Ramos (cell line): ENCODE results near the gene WNT8A.

Experiments used
- in situ Hi-C: fragments of 300-500 bp; cut with MboI; formaldehyde crosslinking; loops from one replicate; pipeline ENCODE4 v1.14.3; 2022; ENCODE audit warnings: low sequenced_read_pairs; ENCODE audit not compliant: unreplicated experiment

The WNT8A gene

DNA sequence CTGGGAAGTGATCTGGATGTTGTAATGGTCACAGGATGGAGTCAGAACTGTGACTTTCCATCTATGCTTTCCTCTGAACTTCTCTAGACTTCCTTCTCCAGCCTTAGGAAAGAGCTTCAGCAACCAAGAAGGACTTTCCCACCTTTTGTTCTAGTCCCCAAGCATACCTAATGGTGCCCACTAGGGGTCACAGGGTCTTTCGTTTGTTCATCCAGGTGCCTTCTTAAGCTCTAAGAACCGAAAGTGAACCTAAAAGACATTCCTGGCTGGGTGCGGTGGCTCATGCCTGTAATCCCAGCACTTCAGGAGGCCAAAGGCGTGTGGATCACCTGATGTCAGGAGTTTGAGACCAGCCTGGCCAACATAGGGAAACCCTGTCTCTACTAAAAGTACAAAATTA lies 1.8 kb upstream of the WNT8A start:
- in situ Hi-C loops, result no loop called here

DNA sequence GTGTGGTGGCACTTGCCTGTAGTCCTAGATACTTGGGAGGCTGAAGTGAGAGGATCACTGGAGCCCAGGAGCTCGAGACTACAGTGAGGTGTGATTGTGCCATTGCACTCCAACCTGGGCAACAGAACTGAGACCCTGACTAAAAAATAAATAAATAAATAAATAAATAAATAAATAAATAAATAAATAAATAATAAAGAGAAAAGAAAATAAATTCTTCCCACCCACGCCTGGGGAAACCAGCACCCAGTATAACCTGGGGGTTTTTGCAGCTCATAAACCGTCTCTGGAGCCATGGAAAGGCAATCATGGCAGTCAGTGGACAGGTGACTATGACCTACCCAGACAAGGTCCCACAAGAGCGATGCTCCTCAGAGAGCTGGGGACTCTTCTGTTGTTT lies 7.9 kb downstream of the WNT8A start:
- in situ Hi-C loops, result no loop called here

DNA sequence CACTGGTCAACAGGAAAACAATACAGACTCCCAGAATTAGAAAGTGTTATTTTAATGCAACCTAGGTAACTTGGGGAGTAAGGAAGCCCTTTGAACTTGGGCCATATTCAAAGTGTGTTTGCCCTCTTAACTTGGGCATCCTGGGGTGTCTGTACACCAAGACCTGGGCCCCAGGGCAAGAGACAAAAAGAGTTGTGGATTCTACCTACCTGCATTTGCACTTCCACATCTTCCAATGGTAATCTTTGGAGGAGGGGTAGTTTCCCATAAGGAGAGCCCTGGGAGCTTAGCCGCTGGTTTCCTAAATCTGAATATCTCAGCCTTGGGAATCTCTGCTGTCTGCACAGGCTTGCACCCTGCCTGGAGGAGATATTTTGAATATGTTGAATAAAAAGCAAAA lies 8.5 kb downstream of the WNT8A start:
- in situ Hi-C loops, result no loop called here

DNA sequence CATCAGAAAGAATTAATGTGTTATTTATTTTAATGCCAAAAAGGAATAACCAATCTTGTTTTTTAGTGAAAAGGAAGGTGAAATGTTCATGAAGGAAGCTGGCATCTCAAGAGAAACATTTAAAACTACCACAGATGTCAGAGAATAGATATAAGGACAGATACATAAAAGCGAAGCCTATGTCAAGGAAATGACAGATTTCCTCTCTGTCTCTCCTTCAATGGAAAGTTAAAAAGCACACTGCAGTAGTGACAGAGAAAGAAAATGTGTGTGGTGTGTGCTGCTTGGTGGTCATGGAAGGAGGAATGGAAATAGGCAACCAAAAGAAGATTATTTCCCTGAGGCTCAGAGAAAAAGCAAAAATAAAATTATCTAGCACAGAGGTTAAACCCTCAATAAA lies 9.2 kb downstream of the WNT8A start:
- in situ Hi-C loops, result no loop called here

DNA sequence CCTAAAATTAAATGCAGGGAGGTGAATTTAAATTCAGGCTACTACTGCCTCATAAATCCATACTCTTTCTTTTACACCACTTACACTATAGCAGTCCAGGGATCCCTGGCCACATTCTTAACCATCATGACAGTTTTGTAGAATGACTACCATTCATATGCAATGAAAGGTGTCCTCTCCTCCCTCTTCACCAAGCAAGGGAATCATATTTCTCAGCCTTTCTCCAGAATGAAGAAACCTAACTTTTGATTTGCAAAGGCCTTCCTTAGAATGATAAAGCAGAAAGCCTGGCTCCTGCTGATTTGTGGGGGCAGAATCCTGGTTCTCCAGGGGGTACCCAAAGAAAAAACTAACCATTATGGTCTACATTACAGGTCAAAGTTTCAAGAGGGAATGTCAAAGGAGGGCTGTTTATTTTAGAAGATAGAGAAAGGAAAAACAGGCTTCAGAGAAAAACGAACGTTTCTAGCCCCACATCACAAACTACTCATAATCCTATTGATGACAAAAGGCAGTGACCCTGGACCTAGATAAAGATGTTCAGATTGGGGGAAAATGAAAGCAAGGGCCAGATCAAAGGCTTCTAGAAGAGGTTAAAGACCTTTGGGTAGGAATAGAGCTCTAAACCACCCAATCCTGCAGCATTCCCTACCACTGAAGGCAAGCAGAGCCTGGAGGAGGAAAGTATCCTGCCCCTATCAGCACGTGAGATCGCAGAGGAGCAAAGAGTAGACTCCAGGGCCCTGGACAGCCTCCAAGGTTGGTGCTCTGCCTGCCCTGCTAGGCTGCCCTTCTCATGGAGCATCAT lies 11.5 kb downstream of the WNT8A start:
- in situ Hi-C loops, result no loop called here

DNA sequence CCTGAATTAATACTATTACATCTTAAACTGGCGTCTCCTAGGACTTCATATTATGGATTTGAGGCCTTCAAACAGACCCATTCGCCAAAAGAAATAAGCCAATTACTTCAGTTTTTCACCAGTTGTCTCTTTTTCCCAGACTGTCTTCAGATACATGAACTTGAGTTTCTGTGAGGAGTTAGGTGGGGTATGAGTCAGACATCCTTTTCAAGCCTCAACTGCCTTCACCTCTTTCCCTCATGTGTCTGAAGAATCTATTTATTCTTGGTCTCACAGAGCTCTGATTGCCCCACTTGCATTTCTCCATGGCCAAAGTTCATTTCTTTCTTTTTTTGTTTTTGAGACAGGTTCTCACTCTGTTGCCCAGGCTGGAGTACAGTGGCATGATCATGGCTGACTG lies 12.5 kb downstream of the WNT8A start:
- in situ Hi-C loops, result no loop called here

DNA sequence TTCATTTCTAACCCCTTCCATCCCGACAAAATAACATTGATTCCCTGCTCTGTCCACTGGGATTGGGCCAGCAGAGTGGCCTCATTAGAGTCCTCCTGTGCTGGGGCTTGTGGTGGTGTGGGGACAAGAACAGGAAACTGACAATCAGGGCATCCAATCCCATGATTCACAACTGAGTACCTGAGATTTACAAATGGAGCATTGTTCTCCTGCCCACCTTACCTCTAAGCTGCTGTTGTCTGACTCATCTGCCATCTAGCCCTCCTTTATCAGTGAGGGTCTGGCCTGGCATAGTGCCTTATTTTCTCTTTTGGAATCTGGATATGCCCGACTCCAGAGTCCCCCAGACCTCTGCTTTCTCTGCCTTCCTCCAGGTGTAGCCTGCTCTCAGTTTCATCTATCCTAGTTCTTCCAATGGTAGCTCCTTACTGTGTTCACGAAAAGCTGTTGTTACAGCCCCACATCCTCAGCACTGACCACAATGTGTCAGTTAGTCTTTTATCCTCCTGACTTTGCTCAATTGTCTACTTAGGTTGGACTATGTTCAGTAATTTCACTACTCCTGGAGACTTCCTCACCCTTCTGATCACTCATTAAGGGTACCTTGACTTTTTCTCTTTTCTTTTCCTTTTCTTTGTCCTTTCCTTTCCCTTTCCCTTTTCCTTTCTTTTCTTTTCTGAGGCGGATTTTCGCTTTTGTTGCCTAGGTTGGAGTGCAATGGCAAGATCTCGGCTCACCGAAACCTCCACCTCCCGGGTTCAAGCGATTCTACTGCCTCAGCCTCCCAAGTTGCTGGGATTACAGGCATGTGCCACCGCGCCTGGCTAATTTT lies 13.4 kb downstream of the WNT8A start:
- in situ Hi-C loops, result no loop called here

DNA sequence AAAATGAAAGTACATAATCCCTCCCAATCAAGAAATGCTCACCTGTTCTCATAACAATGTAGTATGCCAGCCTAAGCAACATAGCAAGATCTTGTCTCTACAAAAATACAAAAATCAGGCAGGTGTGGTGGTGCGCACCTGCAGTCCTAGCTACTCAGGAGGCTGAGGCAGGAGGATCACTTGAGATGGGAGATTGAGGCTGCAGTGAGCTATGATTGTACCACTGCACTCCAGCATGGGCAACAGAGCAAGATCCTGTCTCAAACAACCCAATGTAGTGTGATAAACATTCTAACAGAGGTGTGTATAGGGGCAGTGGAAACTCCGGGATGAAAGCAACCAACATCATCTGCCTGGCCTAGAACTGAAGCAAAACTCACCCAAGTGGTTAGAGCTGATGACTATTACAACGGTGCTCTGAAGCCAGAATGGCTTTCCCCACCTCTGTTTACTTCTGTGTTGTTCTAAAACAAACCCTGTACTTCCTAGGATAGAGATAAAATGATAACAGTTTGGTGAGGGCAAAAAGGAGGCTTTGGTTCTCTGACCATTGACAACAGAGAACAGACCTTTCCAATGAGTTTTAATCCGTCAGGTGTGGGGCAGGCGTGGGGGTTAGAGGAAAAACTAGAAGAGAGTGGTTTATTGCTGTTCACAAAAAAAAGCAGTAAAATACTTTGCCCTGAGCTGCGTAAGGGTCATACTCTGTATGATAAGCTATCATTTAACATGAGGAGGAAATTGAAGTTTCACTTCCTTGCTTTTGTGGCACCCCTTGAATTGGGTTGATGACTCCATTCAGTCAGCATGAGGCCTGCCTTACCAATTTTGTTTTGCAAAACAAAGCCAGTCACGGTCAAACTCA lies 18.9 kb downstream of the WNT8A start:
- in situ Hi-C loops, result no loop called here

DNA sequence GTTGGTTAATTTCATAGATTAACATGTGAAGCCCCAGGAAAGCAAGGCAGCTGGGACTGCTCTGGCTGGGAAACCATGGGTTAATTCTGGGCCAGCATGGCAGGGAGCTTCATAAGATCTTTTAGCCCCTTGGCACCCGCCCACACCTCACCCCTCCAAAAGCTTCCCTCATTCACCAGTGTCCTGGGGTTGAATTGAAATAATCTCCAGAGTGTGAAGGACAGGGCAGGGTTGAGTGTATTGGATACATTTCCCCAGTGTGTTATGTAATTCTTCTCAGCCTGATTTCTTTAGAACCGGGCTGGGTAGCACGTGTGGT lies 19.4 kb downstream of the WNT8A start:
- in situ Hi-C loops, result no loop called here

DNA sequence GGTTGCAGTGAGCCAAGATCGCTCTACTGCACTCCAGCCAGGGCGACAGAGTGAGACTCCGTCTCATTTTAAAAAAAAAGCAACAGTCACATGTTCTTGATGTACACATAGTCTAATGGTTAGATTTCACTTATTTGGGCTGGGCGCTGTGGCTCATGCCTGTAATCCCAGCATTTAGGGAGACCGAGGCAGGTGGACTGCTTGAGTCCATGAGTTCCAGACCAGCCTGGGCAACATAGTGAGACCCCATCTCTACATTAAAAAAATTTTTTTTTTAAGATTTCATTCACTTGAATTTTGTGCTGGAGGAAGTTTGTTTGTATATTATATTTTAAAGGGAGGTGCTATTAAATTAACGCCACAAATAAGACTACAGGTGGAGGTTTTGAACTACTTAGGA lies 21.9 kb downstream of the WNT8A start:
- in situ Hi-C loops, result no loop called here

DNA sequence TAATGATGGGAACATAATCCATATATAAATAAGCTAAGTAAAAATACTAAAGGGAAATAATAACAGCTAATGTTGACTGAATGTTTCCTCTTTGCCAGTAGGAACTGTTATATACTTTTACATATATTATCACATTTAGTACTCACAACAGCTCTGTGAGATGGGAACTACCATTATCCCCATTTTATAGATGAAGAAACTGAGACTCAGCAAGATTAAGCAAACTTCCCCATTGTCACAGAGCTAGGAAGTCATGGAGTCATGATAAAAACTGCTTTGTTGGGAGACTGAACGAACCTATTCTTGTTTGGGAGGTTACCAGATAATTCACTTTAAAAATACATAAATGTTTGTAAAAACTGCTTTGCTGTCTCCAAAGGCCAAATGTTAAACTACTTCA lies 23.4 kb downstream of the WNT8A start:
- in situ Hi-C loops, result no loop called here

DNA sequence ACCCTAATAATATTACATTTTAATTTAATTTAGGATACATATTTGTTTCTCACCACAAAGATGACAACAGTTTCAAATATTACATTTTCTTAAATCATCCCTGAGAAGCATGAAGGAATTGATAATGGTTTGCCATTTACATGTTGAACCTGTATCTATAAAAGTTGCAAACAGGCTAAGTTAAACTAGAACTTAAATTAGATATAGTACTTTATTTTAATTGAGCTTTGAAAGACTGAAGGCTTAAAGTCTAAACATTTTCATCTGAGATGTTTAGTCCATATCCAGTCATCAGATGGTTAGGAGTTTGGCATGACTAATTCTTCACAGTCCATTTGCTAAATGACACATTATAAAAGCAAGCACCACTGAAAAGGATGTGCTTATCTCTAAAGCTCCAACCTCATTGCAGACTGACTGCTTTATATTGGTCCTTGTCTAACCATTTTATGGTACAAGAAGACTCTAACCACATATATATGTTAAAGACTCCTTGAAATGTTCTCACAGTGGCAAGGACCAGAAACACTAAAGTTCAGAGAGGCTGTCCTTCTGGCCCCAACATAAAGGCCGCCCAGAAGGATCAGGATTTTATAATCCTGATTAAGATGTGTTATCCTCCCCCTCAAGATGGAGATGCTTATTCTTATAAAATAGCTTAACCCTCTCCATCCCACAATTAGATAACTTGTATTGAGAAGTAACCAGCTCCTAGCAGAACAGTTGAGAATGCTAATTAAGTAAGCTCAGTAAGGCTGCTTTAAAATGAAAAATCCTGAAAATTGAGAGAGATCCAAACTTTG lies 25.8 kb downstream of the WNT8A start:
- in situ Hi-C loops, result no loop called here

DNA sequence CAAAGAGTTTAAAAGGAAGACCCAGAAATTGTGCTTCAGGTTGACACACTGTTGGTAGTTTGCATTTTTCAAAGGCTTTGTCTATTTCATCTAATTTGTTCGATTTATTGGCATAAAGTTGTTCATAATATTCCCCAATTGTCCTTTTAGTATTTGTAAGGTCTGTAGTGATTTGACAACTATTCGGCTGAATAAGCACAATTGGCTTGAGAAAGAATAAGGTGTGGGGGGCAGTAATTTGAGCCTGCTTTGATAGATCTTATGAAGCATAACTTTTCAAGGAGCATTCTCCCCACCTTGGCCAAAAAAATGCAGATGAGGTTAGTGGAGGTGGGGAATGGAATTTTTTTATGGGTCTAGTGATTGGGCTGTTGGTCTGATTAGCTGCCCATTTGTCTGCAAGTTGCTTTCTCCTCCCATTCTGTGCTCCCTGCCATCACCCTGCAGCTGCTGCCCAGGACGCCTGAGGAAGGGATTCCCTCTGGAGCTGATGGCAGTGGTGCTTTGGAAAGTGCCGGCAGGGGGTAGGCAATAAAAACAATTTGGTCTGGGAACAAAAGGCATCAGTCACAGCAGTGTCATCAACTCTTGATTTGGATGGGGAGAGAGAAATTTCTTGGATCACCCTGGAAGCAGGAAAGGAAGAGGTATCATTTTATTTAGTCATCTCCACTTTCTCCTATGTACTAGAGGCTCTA lies 26.6 kb downstream of the WNT8A start:
- in situ Hi-C loops, result no loop called here

DNA sequence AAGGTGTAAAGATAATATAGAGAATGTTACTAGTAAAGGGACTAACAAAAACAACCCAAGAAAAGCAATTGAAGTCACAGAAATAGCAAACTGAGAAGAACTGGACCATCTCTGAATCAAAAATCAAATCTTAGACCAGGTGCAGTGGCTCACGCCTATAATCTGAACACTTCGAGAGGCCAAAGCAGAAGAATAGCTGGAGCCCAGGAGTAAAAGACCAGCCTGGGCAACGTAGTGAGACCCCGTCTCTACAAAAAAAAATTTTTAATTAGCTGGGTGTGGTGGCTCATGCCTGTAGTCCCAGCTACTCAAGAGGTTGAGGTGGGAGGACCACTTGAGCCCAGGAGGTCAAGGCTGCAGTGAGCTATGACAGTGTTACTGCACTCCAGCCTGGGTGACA lies 27.3 kb downstream of the WNT8A start:
- in situ Hi-C loops, result no loop called here

DNA sequence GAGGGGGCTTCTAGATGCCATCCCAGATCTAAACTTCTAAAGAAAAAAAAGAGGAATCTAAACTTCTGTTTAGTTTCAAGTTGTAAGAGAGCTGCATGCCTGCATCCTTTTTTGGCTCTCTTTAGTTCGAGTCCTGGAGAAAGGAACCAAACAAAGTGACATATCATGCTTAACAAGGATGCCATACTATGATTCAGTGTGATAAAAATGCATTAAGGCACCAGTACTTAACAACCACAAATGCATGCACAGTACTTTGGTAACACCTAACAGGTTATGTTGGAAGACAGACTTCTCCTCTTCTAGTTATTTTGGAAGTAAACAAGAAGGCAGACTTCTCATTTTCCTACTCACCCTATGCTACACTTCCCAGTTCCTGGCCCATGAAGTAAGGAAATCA lies 28.1 kb downstream of the WNT8A start:
- in situ Hi-C loops, result no loop called here

DNA sequence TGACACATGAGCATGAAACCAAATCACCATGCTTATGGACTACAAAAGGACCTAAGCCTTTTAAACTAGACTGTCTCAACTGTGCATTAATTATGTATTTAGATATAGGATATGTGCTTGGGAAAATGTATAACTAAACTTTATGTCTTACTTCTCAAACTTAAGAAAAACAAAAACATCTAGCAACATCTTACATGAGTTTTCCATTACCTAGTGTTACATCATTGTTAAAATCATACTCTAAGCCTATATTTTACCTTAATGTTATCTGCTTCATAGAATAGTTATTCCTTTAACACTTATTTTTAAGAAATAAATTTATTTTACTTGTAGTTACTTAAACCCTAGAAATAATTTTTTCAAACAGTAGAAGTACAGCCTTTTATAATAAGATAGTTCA lies 31.4 kb downstream of the WNT8A start:
- in situ Hi-C loops, result no loop called here

DNA sequence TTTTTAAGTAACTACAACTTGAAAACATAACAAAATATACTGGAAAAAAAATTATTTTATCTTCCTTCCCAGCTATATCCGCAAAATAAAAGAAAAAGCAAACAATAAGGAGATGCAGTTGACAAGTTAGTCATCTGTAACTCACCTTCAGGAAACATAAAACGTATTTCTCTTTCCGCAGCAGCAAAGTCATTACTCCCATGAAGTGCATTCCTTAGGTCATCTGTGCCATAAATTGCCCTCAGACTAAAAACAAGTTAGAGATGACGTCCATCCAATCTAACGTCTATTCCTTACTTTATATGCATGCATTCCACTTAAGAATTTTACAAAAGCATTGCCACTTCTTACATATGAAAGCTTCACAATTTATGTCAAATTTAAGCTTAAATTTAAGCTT lies 44.5 kb downstream of the WNT8A start:
- in situ Hi-C loops, result no loop called here

DNA sequence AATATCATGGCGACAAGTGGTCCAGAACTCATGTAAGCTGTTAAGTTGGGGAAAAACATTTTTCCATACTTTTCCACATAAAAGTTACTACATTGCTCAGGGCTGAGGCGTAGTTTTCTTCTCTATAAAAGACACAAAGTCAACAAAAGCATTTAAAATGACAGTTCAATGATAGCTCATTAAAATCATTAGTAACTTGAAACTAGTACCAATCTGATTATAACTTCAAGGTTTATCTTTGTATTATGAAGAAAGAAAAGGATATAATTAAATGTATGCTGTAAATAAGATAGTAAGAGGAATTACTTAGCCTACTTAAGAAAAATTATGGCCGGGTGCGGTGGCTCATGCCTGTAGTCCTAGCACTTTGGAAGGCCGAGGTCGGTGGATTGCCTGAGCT lies 45.5 kb downstream of the WNT8A start:
- in situ Hi-C loops, result no loop called here

DNA sequence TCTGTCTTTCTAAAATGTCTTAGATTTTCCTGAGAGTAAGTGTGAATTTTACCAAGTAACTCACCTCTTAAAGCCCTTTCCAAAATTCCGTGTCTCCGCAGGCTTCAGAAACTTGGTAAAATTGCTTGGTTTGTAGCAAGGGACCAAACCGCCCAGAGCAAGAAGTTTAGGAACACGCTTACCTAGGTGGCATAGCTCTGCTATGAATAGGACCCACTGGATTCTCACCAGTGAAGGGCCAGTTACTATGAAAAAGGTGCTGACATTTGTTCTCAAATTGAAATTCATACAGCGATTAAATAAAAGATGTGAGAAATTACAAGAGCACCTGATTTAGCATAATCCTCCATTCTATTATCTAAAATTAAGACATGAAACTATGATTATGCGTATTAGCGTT lies 48.7 kb downstream of the WNT8A start:
- in situ Hi-C loops, result no loop called here
